NCI-H128 (cell line): ENCODE measurements around the gene UBA3.

Experiments
- DNase-seq: peaks from one replicate; lab custom pipeline; 2025; ENCODE audit not compliant: unreplicated experiment; lab: John Stamatoyannopoulos, UW

UBA3 gene

GRCh38 chr3:69079269-69080159 lies 651 bp downstream of the UBA3 start:
- no peak for DNase-seq

DNA sequence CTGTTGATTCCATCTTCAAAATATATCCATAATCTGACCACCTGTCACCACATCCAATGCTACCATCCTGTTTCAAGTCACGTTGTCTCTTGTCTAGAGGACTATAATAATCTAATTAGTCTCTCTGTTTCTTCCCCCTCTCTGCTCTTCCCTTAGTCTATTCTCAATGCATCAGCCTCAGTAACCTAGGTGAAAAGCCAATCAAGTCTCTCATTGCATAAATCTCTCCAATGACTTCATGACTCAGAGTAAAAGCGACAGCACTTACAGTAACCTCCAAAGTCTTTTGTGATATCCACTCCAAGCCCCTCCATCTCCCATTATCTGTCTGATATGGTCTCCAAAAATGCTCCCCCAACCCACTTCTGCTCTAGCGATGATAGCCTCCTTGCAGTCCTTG lies 7.2 kb downstream of the UBA3 start:
- DNase-seq: no peak

GRCh38 chr3:69066121-69066520 lies 14.0 kb downstream of the UBA3 start:
- DNase-seq: no peak

DNA sequence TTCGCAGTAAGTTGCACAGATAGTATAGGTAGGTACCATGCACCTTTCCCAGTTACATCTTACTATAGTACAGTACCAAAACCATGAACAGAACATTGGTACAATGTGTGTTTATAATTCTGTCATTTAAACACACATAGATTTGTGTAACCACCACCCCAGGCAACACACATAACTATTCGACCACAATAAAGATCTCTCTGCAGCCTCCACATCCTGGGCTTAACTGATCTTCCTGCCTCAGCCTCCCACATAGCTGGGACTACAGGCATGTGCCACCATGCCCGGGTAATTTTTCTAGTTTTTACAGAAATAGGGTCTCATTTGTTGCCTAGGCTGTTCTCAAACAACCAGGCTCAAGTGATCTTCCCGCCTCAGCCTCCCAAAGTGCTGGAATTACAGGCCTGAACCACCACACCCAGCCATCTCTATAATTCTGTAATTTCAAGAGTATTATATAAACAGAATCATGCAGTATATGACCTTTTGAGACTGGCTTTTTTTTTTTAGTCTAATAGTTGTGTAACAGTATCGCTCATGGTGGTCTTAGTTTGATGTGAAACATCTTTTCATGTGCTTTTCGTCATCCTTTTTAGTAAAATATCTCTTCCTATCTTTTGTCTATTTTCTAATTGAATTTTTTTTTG lies 14.7 kb downstream of the UBA3 start:
- DNase-seq: no peak

GRCh38 chr3:69063636-69064035 lies 16.5 kb downstream of the UBA3 start:
- DNase-seq: no peak

- no peak for DNase-seq
Measured at GRCh38 chr3:69059688-69060087, 20.5 kb downstream of the UBA3 start.

- DNase-seq: no peak
Measured at GRCh38 chr3:69058947-69059224, 21.3 kb downstream of the UBA3 start.

DNA sequence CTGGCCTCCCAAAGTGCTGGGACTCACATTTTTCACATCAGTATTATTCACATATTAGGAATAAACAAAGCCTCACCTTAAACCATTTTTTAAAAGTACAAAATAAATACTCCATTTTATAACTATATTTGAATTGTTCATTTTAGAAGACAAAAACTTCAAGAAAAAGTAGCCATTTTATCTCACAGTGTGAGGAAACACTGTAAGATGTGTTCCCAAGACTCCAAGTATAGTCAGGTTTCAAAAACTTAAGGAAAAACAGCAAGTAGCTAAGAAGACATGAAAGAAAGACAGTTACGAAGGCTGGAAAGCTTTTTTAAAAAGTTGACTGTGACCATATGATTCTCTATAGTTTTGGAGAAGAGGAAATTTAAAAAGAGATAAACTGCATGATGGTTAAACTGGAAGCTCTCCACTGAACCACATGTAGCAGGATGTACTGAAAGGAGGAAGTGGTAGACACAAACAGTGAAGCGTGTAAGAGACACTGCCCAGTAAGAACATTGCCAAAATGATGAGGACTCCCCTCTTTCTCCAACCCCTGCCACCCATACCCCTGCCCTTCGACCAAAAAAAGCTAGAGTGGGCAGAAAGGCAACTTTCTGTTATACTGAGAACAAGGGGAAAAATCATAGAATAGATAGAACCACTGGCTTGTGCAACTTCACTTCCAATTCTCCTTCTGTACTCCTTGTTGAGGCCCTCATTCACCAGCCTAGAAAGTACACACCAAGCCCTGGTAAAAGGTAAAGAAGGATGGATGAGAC lies 21.8 kb downstream of the UBA3 start:
- DNase-seq: no peak

DNA sequence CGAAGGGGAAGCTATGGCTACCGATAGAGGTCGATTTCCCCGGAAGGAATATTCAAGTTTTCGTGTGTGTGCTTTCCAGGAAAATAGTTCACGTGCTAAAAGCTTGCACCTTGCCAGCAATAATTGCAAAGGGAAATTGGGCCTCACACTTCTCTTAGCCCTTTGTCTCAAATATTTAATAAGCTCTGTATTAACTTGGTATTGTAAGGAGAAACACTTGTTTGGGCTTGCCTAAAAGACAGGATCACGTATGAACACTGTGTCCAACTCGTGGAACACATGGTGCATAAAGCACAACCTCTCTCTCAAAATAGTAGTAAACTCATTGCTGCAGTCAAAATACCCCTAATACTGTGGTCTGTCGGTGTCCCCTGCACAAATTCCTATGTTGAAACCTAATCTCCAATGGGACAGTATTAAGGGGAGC lies 27.7 kb downstream of the UBA3 start:
- no peak for DNase-seq

DNA sequence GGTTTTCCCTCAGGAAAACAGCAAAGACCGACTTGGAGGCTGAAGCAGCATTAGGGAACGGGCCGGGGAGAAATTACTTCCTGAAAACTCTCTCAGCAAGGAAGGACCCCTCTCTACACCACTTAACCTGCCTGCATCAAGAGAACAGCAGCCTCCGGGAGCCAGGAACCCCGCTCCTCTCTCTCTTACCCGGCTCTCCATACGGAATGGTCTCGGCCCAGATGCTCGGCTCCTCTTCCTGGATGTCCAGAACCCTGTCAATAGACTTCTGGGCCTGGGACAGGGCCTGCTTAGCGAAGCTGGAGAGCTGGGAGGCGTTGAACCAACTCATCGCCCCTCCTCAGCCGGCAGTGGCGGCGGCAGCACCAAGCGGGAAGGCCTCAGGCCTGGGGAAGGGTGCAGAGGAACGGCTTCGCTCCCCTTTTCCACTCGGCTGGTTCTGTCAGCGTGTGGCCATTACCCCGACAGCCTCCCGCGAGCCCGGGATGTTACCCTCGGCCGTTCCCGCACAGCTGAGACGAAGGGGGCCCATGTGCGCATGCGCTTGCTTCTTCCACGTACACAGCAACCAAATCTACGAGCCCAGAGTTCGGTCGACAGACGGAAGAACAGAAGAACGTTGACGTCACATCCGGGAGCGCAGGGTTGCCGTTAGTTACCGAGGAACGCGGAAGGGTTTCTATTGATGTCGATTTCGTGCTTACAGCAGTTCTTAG lies 28.3 kb downstream of the UBA3 start, which contains the start of gene TMF1:
Gene TMF1, minus strand, starts transcription at position 578 of the 716 bp plus-strand sequence. Its CDS starts 247 bp downstream, at position 331.
- DNase-seq: no peak

DNA sequence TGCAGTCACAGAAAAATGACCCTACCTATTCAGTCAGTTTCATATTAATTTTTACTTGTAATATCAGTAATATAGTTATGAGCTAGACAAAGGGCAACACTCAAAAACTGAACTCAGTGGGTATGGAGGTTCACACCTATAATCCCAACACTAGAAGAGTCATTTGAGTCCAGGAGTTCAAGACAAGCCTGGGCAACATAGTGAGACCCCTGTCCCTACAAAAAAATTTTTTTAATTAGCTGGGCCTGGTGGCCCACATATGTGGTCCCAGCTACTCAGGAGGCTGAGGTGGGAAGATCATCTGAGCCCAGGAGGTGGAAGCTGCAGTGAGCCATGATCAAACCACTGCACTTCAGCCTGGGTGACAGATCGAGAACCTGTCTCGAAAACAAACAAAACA lies 31.2 kb downstream of the UBA3 start:
- no peak for DNase-seq

GRCh38 chr3:69044608-69045007 lies 35.6 kb downstream of the UBA3 start:
- no peak for DNase-seq

DNA sequence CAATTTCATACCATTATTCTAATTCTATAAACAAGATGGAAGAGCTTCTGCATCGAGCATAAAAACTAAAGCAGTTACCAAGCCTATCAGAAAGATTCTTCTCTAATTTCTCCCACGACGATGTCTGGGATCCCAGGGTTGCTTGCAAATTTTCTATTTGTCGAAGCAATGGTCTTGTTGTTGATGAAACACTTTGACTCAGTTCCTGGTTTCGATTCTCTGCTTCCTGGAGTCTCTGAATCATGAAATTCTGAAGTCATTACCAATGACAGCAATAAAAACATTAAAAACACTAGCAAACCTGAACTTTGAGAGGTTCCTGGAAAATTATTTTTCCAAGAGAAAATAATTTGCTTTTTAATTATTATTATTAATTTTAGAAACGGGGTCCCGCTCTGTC lies 46.7 kb downstream of the UBA3 start:
- DNase-seq: no peak

DNA sequence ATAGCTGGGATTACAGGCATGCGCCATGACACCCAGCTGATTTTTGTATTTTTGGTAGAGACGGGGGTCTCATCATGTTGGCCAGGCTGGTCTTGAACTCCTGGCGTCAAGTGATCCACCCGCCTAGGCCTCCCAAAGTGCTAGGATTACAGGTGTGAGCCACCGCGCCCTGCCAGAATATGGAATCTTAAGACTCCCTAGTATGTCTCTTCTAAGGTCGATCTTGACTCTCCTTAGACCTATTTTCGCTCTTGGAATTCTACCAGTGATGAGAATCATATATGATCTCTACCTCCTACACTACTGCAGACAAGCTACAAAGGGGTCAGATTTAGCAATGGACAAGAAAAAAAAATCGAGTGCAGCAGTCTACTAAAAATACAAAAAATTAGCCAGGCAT lies 47.4 kb downstream of the UBA3 start:
- no peak for DNase-seq

DNA sequence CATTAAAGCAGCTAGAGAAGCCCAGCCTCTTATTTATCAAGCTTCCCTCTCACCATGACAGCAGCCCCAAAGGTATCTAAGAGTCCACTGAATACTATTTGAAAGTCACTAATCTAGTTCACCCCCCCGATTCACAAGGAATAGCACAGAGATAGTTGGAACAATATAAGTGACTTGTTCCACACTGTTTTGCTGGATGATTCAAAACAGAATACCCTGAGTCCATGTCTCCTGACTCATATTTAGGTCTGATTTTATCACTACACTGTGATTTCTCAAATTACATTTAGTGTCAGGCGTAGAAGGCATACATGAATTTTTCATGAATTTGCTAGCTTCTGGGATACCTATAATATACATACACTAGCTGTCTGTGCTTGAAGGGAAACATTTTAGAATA lies 48.0 kb downstream of the UBA3 start:
- DNase-seq: no peak

DNA sequence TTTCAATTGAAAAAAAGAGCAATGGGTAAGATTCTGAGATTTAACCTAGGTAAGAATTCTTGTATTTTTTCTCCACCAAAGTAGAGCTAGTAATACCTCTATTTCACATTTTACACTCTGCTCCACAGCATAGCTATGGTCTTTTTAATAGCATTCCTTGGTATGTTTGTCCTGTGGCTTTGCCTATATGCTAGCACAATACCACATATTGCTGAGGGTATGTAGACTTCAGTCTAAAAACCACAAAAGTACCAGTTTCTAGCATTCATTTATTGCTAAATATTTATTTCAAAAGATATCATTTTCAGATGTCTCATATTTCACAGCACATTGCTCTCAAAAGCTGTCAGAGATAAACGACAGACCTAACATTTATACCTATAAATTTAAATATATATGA lies 48.5 kb downstream of the UBA3 start:
- no peak for DNase-seq

GRCh38 chr3:69020857-69021256 lies 59.3 kb downstream of the UBA3 start:
- no peak for DNase-seq

GRCh38 chr3:69020424-69020823 lies 59.7 kb downstream of the UBA3 start:
- DNase-seq: no peak

DNA sequence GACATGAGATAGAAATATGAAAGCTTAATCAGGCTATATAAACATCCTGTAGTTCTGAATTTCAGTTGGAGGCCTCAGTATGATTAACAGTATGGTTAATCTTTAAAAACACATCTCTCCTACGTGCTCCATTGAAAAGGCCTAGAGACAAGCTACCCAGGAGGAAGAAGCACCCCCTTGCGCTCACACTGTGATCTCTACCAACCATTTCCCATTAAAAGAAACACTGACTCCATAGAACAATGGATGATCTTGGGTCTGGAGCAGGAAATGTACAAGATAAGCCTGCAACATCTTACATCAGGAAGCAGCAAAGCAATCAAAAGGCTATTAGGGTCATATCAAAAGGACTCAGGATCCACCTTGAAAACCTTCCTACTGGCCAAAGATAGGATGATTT lies 63.3 kb downstream of the UBA3 start:
- no peak for DNase-seq

DNA sequence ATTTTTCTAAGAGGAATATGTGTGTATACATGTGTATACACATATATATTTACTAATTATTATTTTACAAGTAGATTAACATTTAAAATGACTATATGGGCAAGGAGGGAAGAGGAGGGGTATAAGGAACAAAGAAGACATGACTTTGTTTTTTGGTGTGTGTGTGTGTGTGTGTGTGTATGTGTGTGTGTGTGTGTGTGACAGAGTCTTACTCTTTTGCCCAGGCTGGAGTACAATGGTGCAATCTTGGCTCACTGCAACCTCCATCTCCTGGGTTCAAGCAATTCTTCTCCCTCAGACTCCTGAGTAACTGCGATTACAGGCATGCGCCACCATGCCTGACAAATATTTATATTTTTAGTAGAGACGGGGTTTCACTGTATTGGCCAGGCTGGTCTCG lies 64.1 kb downstream of the UBA3 start:
- DNase-seq: no peak

- DNase-seq: no peak
Measured at GRCh38 chr3:69014022-69014580, 66.1 kb downstream of the UBA3 start.
